B cell (primary cell): ENCODE measurements around the gene CYP26B1. TPM values are rescaled to one million over a fixed set of nuclear protein-coding genes. Genes with fewer than 3 reads are reported as not detected.

ENCODE experiments used
- ATAC-seq: fragments of 200-7000 bp; cut with Tn5 transposase; one replicate; pipeline ENCODE4 v1.10.0; 2021; ENCODE audit warnings: low read depth, mild to moderate bottlenecking, moderate number of reproducible peaks, moderate library complexity
- CTCF ChIA-PET: fragments of 350-600 bp; sonication (Branson Sonifier 250); formaldehyde crosslinking; loops from one replicate; lab custom pipeline; 2021; ENCODE audit warnings: antibody characterized with exemption, inconsistent platforms; lab: Charles Lee
- POLR2A ChIA-PET: fragments of 350-600 bp; sonication (Branson Sonifier 250); formaldehyde crosslinking; loops from one replicate; lab custom pipeline; 2021; ENCODE audit warnings: antibody characterized with exemption; lab: Charles Lee
- DNase-seq: peaks from one replicate; pipeline ENCODE4 v3.0.0; 2013
- H2AFZ ChIP-seq: 2 replicates; pipeline ENCODE4 v1.6.1; 2012; ENCODE audit warnings: mild to moderate bottlenecking, low read depth, low read length; ENCODE audit not compliant: insufficient read depth, poor library complexity, severe bottlenecking
- H3K27ac ChIP-seq, 2 donors: 1 replicate in 1 of 2; 2 replicates in 1 of 2; pipeline ENCODE4 v1.5.1; 2012 to 2013; ENCODE audit warnings: low read length in 2 of 2, mild to moderate bottlenecking in 2 of 2, moderate library complexity in 1 of 2
- H3K27me3 ChIP-seq, 4 experiments: fragments of 200-600 bp in 1 of 4; sonication (generic) in 1 of 4; replicated peaks in 1 of 4; 1 replicate in 2 of 4; 2 replicates in 2 of 4; pipeline versions ENCODE4 v1.6.1 to v1.7.0; 2013 to 2016; ENCODE audit warnings: low read length in 3 of 4, mild to moderate bottlenecking in 2 of 4, mixed read lengths in 1 of 4, moderate library complexity in 1 of 4; ENCODE audit not compliant: insufficient read depth in 4 of 4, control insufficient read depth in 3 of 4; ENCODE audit errors: control extremely low read depth in 1 of 4
- H3K36me3 ChIP-seq, 2 experiments: replicated peaks in 1 of 2; 1 replicate in 1 of 2; 2 replicates in 1 of 2; pipeline versions ENCODE4 v1.6.1 to v1.7.1; 2013; ENCODE audit warnings: low read length in 1 of 2; ENCODE audit not compliant: insufficient read depth in 2 of 2, control insufficient read depth in 1 of 2; ENCODE audit errors: control extremely low read depth in 1 of 2, extremely low read depth in 1 of 2
- H3K4me1 ChIP-seq, 2 donors: fragments of 200-600 bp in 1 of 2; sonication (generic) in 1 of 2; 1 replicate in 1 of 2; 2 replicates in 1 of 2; pipeline versions ENCODE4 v1.5.1 to v1.6.1; 2013 to 2017; ENCODE audit warnings: low read length in 2 of 2; ENCODE audit not compliant: control insufficient read depth in 2 of 2, insufficient read depth in 2 of 2
- H3K4me2 ChIP-seq: replicated peaks from 2 replicates; pipeline ENCODE3; 2012; ENCODE audit warnings: mild to moderate bottlenecking, low read depth, low read length; ENCODE audit not compliant: poor library complexity, severe bottlenecking
- H3K4me3 ChIP-seq, 5 experiments: fragments of 200-600 bp in 1 of 5; sonication (generic) in 1 of 5; 1 replicate in 3 of 5; 2 replicates in 2 of 5; pipeline versions ENCODE4 v1.5.1 to v1.7.0; 2011 to 2016; ENCODE audit warnings: low read length in 4 of 5, mild to moderate bottlenecking in 4 of 5, low read depth in 2 of 5, control low read depth in 1 of 5, moderate library complexity in 1 of 5; ENCODE audit not compliant: insufficient read depth in 1 of 5; ENCODE audit errors: control extremely low read depth in 1 of 5, extremely low read depth in 1 of 5
- H3K79me2 ChIP-seq: fragments of 200-600 bp; sonication (generic); one replicate; pipeline ENCODE4 v1.6.0; 2016; ENCODE audit warnings: low read length; ENCODE audit not compliant: control insufficient read depth, insufficient read depth
- H3K9ac ChIP-seq: fragments of 200-600 bp; sonication (generic); 2 replicates; pipeline ENCODE4 v1.6.1; 2017; ENCODE audit warnings: mild to moderate bottlenecking, low read length, moderate library complexity
- H3K9me3 ChIP-seq, 3 donors: one replicate each; pipeline versions ENCODE4 v1.6.1 to v1.7.1; 2013; ENCODE audit warnings: low read length in 2 of 3; ENCODE audit not compliant: control insufficient read depth in 2 of 3, insufficient read depth in 1 of 3; ENCODE audit errors: control extremely low read depth in 1 of 3
- H4K20me1 ChIP-seq: 2 replicates; pipeline ENCODE4 v1.6.0; 2012; ENCODE audit warnings: mild to moderate bottlenecking, low read length; ENCODE audit not compliant: insufficient read depth, control insufficient read depth, poor library complexity, severe bottlenecking
- H3K27ac Mint-ChIP-seq: one replicate; pipeline ENCODE4 v1.8.0; 2021; ENCODE audit warnings: mixed read lengths
- H3K27me3 Mint-ChIP-seq: one replicate; pipeline ENCODE4 v1.8.0; 2021; ENCODE audit warnings: mixed read lengths
- H3K4me1 Mint-ChIP-seq: one replicate; pipeline ENCODE4 v1.8.0; 2021; ENCODE audit warnings: mixed read lengths
- H3K4me3 Mint-ChIP-seq: one replicate; pipeline ENCODE4 v1.8.0; 2021; ENCODE audit warnings: mixed read lengths
- H3K9me3 Mint-ChIP-seq: one replicate; pipeline ENCODE4 v1.8.0; 2022; ENCODE audit warnings: mixed read lengths; ENCODE audit not compliant: insufficient read depth
- CTCF ChIP-seq: fragments of 200-600 bp; IDR thresholded peaks from one replicate; pipeline ENCODE4 v1.8.0; 2022; ENCODE audit warnings: antibody characterized with exemption, mild to moderate bottlenecking
- EZH2 ChIP-seq: IDR thresholded peaks from 2 replicates; pipeline ENCODE4 v1.6.1; 2012; ENCODE audit warnings: borderline replicate concordance, low read depth, mild to moderate bottlenecking, moderate library complexity, low read length; ENCODE audit not compliant: insufficient read depth, poor library complexity, severe bottlenecking
- WGBS: methylation state at CpG from one replicate; pipeline ENCODE4 v1.1.5; 2013; ENCODE audit warnings: missing lambda C conversion rate; ENCODE audit not compliant: insufficient coverage; 5-methylcytosine and 5-hydroxymethylcytosine counted together
- intact Hi-C: fragments of 100-400 bp; cut with micrococcal nuclease; formaldehyde crosslinking; loops from one replicate; pipeline ENCODE4 v1.10.0; 2022
- polyA plus RNA-seq: library from polyadenylated mRNA; depleted of rRNA; stranded (reverse); fragments of >200 nt; gene quantifications from 2 replicates; pipeline ENCODE4 v1.2.3, GENCODE V29; 2012
- total RNA-seq, 2 donors: library from RNA; stranded (reverse); fragments of 120-200 nt in 1 of 2; gene quantifications; 1 replicate in 1 of 2; 2 replicates in 1 of 2; pipeline versions ENCODE4 v1.2.3 to v1.2.4, GENCODE V29; 2013 to 2022

The CYP26B1 gene
- total and polyA plus RNA-seq, 2 donors (not counting 1 experiment from before 2014, with no cell fraction given), result not detected

- no peak overlapping the region for H3K27ac Mint-ChIP-seq
- DNase-seq (no peak), ATAC-seq (no peak)
- H3K27me3 Mint-ChIP-seq, result peaks cover 38% of the 10 kb centered on the region
- Histone ChIP-seq H4K20me1 (no peaks in the 10 kb centered on the region), H3K27ac (no peak overlapping the region), H3K36me3 (no peaks in the 10 kb centered on the region), H3K4me1 (no peaks in the 10 kb centered on the region), H3K79me2 (no peaks in the 10 kb centered on the region), H2AFZ (no peak overlapping the region), H3K9ac (no peak overlapping the region), H3K4me2 (no peak overlapping the region), H3K4me3 (no peak overlapping the region), H3K27me3 (peaks cover 0 to 14% (median 7%) of the 10 kb centered on the region in 4 experiments), H3K9me3 (no peaks in the 10 kb centered on the region)
- WGBS, result 96% methylated on average over 5 of the region's 8 CpGs
- POLR2A ChIA-PET, result no interaction called here
- intact Hi-C loops, result no loop called here
- TF ChIP-seq EZH2 (no peak), CTCF (no peak)
- no peaks in the 10 kb centered on the region for H3K9me3 Mint-ChIP-seq
- CTCF ChIA-PET, result interaction anchor here (1.0 kb wide), 1 partner anchor 8 kb away, joined by 3 read pairs; no protein-coding TSS in a partner anchor
- no peak overlapping the region for H3K4me3 Mint-ChIP-seq
- no peaks in the 10 kb centered on the region for H3K4me1 Mint-ChIP-seq
Observed at GRCh38 chr2:72157871-72158771, 10.5 kb upstream of the CYP26B1 start.

GRCh38 chr2:72156872-72157271, 9.2 kb upstream of the CYP26B1 start:
- ATAC-seq, result no peak
- Histone ChIP-seq H3K4me1 (no peaks in the 10 kb centered on the region), H2AFZ (no peak overlapping the region), H4K20me1 (no peaks in the 10 kb centered on the region), H3K9ac (no peak overlapping the region), H3K27me3 (peaks cover 0 to 15% (median 3%) of the 10 kb centered on the region in 4 experiments), H3K79me2 (no peaks in the 10 kb centered on the region), H3K9me3 (no peaks in the 10 kb centered on the region), H3K4me2 (no peak overlapping the region), H3K27ac (no peak overlapping the region), H3K4me3 (no peak overlapping the region), H3K36me3 (no peaks in the 10 kb centered on the region)
- peaks cover 37% of the 10 kb centered on the region for H3K27me3 Mint-ChIP-seq
- no peak overlapping the region for H3K4me3 Mint-ChIP-seq
- ChIA-PET CTCF (interaction anchor here (0.6 kb wide), 1 partner anchor 1921 kb away, joined by 3 read pairs; no protein-coding TSS in a partner anchor), POLR2A (no interaction called here)
- H3K9me3 Mint-ChIP-seq, result no peaks in the 10 kb centered on the region
- TF ChIP-seq CTCF, result no peak
- no peak for TF ChIP-seq EZH2
- no peaks in the 10 kb centered on the region for H3K4me1 Mint-ChIP-seq
- intact Hi-C loops, result no loop called here
- WGBS, result 93% methylated on average over 2 of the region's 2 CpGs
- H3K27ac Mint-ChIP-seq, result no peak overlapping the region
- DNase-seq, result no peak
